HG02763 (cell line): ENCODE results near the gene CCT6A.
A peak's percentile ranks its signal among the peaks of the same experiment; 100 is the strongest.
"Not testable (repeated sequence)": the region's sequence is repeated elsewhere in the genome, so short reads cannot be mapped to it uniquely, and the experiment has no call there.

ENCODE experiments used
- ATAC-seq: cut with Tn5 transposase; IDR thresholded peaks from one replicate; pipeline ENCODE4 v1.9.1; 2021; ENCODE audit warnings: mild to moderate bottlenecking, moderate library complexity; ENCODE audit not compliant: unreplicated experiment

Gene CCT6A

DNA sequence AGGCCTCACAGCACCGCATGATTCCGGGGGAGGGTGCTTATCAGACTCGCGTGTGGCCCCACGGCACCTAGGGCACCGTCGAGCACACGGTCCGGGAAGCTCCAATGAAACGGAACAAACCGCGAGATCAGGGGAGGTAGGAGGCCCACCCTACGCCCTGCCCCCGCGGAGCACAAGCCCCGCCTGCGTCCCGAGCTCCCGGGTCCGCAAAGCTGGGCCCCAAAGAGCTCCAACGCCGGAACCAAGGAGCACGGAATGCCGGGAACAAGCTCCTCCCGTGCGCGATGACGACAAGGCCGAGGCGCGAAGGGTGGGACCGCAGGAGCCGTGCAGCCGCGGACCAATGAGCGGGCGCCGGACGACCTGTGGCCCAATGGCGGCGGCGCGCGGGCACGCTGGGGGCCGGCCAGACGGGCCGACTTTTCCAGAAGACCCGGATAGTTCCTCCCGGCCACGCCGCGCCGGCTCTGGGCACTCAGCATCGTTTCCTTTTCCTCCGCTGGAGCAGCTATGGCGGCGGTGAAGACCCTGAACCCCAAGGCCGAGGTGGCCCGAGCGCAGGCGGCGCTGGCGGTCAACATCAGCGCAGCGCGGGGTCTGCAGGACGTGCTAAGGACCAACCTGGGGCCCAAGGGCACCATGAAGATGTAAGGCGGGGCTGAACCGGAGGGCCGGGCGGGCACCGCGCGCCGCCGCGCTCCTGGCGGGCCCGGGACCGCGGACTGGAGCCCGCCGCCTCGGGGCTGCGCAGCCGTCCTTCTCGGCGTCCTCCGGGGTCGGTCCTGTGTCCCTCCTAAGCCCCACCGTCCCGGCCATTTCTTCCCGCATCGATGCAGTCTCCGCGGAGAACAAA, at the start of gene CCT6A, which contains the start of gene PSPH:
Gene CCT6A (plus strand): TSS at position 427 of the 853 bp plus-strand sequence. CDS start 84 bp downstream, at position 511.
Gene PSPH (minus strand): TSS at position 106 of the 853 bp plus-strand sequence. CDS start 30,232 bp downstream, outside the sequence.
- ATAC-seq: peak; percentile 96

DNA sequence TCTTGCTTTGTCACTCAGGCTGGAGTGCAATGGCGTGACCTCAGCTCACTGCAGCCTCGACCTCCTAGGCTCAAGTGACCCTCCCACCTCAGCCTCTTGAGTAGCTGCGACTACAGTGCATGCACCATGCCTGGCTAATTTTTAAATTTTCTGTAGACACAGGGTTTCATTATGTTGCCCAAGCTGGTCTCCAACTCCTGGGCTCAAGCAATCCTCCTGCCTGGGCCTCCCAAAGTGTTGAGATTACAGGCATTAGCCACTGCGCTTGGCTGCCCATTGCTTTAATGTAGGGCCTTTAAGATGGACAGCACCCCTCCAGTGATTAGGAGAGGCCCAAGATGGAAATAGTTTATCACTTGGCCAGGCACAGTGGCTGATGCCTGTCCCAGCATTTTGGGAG, 47.8 kb upstream of the CCT6A start:
- ATAC-seq: no peak

- ATAC-seq: no peak
These were observed 44.4 kb upstream of the CCT6A start for GRCh38 chr7:56007167-56007652.

- no peak for ATAC-seq
These were observed 43.7 kb upstream of the CCT6A start for GRCh38 chr7:56007891-56008290.

GRCh38 chr7:56009695-56010094, 41.9 kb upstream of the CCT6A start:
- no peak for ATAC-seq

GRCh38 chr7:56017015-56017414, 34.5 kb upstream of the CCT6A start:
- ATAC-seq: not testable (repeated sequence)

DNA sequence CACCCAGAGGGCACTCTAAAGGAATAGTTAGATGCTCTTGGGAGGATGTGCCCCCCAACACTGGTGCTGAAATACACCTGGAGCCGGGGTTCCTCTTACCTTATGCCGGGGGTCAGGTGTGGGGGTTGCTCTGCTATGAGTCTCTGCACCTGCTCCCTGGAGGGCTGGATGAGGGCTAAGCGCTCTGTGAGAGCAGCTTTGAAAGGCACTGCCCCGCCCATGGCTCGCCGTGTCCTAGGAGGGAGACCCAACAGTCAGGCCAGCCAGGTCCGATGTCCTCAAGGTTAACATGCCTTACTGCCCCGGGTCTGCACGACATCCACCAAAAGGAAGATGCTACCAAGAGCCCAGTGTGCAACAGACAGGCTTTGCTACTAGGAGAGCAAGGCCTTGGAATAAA, 32.1 kb upstream of the CCT6A start:
- no peak for ATAC-seq

DNA sequence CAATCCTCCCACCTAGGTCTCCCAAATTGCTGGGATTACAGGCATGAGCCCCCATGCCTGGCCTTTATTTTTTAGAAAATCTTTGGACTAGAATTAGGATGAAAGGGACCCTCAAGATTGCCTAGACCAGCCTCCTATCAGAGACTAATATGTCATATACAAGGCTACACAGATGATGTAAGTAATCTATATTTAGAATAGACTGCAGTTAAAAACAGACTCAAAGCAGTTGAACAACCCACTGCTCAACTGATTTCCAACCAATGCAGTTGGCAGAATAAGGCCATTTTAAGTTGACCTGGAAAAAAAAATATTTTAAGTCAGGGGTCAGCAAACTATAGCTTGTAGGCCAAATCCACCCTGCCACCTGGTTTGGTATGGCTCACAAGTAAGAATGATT, 28.1 kb upstream of the CCT6A start:
- ATAC-seq: no peak

DNA sequence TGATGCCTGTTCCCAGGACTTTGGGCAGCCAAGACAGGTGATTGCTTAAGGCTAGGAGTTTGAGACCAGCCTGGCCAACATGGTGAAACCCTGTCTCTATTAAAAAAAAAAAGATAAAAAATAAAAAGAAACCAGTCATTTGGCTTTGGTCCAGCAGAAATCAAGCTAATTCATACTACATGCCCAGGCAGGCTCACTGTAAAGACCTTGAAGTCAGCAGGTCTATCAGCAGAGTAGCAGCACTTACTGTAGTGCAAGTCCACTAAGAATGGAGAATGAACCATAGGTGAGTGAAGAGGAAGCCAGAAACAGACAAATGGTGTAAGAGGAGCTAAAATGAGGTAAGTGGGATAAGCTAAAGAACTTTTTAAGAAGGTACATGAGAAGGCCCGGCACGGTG, 25.0 kb upstream of the CCT6A start:
- ATAC-seq: no peak

DNA sequence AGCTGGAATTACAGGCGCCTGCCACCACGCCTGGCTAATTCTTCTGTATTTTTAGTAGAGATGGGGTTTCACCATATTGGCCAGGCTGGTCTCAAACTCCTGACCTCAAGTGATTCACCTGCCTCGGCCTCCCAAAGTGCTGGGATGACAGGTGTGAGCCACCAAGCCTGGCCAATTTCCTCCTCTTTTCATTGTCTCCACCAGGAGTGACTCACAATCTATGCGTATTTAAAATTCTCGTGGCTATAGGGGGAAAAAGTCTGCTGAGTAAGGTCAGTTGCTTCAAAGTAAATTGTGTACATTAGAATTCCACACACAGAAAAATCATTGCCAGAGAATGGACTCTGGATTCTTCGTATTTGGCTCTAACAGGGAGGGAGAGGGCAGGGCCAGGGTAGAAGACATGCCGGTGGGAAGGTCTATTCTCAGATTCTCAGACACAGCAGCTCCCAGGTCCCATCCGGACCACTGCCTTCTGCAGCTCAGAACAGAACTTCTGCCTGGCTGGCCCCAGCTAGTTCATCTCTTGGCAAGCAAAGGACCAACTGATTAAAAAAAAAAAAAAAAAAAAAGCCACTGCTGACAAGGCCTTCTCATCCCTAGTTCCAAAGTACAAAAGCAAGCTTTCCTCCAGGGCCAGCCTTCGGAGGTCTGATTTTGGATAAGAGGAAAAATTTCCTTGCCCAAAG, 22.5 kb upstream of the CCT6A start:
- ATAC-seq: no peak

GRCh38 chr7:56030340-56030739, 21.2 kb upstream of the CCT6A start:
- no peak for ATAC-seq

DNA sequence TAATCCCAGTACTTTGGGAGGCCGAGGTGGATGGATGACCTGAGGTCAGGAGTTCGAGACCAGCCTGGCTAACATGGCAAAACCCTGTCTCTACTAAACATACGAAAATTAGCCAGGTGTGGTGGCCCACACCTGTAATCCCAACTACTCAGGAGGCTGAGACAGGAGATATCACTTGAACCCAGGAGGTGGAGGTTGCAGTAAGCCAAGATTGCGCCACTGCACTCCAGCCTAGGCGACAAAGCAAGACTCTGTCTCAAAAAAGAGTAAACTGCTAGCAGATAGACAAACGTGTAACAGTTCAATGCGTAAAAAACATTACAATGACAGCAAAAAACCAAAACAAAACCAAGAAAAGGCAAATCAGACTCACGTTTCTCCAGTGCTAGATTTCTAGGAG, 20.0 kb upstream of the CCT6A start:
- not testable (repeated sequence) for ATAC-seq

DNA sequence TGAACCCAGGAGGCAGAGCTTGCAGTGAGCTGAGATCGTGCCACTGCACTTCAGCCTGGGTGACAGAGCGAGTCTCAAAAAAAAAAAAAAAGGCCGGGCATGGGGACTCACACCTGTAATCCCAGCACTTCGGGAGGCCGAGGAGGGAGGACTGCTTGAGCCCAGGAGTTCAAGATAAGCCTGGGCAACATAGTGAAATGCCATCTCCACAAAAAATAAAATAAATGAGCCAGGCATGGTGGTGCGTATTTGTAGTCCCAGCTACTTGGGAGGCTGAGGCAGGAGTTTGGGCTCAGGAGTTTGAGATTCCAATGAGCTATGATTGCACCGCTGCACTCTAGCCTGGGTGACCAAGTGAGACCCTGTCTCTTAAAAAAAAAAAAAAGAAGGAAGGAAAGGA, 19.0 kb upstream of the CCT6A start:
- not testable (repeated sequence) for ATAC-seq

DNA sequence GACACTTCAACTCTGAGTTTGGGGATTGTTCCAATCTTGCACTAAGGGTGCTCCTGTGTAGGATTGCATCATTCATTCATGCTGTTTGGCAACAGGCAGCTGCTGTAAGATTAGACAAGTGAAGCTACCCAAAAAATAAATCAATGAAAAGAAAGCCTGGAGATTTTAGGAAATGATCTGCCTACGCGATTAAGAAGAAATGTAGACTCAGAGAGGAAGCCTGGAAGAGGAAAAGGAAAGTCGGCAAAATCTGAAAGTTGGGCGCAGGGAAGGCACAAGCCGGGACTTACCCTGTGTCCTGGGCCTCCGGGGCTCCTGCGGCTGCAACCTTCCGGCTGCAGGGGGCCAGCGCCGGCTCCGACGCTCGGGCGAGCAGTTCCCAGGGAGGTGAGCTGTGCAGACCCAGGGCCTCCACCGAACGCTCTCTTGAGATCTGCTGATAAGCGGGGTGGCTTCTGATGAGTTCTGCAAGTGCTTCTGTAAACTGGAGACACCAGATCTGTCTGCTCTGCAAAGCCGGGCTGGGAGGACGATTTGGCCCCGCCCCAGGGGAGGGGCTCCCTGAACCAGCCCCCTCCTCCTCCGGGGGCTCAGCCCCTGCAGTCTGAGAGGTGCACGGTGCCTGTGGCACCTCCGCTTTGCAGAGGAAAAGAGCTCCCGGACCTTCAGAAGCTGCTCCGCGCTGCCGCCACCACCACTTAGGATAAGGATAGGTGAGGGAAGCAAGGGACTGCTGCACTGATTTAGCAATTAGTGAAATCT, 17.7 kb upstream of the CCT6A start:
- peak; percentile 97 for ATAC-seq

DNA sequence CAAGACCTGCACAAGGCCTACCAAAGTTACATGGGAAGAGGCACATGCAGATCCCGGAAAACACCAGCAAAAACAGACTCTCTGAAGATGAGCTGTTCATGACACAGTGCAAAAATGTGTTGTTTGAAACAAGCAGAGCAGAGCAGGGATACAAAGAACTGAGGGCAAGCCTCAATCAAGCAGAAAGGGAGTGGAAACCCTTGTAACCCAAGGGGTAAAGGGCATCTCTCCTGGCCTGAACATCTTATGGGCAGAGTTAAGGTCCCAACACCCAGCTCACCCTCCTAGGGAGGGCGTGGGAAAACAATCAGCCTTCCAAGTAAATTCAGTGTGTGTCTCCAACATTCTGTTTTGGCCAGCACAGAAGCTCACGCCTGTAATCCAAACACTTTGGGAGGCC, 10.8 kb upstream of the CCT6A start:
- ATAC-seq: no peak

DNA sequence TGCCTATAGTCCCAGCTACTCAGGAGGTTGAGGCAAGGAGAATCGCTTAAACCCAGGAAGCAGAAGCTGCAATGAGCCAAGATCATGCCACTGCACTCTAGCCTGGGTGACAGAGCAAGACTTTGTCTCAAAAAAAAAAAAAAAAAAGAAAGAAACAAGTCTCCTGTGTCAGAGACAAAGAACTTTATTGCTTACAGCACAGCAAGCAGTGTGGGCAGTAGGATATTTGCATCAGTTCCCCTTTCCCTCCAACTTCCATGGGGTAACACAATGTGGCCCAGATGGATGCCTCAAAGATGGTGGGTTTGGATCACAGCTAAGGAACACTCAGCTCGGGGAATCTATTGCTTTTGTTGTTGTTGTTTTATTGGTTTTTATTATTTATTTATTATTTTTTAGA, 5.8 kb upstream of the CCT6A start:
- ATAC-seq: not testable (repeated sequence)

- ATAC-seq: no peak
These were observed 4.7 kb upstream of the CCT6A start for GRCh38 chr7:56046721-56047445.

DNA sequence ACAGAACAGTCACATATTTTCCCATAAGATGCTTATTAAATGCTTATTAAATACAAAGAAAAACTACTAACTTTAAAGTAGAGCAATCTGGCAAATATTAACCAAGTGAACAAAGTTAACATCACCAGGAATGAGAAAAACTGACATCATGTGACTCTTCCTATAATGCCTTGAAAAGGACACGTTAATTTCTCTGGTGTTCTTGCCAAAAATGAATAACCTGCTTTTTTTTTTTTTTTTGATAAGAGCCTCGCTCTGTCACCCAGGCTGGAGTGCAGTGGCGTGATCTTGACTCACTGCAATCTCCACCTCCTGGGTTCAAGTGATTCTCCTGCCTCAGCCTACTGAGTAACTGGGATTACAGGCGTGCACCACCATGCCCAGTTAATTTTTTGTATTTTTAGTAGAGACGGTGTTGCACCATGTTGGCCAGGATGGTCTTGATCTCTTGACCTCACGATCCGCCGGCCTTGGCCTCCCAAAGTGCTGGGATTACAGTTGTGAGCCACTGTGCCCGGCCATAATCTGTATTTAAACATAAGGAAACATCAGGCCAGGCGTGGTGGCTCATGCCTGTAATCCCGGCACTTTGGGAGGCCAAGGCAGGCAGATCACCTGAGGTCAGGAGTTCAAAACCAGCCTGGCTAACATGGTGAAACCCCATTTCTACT, 4.0 kb upstream of the CCT6A start:
- ATAC-seq: not testable (repeated sequence)

DNA sequence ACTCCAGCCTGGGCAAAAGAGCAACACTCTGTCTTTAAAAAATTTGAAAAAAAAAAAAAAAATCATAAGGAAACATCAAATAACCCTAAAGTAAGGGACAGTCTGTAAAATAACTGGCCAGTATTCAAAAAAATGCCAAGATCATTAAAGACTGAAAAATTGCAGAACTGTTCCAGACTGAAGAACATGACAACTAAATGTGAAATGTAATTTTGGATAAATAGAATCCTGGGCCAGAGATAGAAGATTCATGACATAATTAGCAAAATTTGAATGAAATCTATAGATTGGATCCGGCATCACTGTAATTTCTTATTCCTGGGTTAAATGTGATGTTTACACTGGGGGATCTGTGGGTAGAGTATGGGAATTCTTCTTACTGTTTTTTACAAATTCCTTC, 3.3 kb upstream of the CCT6A start:
- no peak for ATAC-seq

DNA sequence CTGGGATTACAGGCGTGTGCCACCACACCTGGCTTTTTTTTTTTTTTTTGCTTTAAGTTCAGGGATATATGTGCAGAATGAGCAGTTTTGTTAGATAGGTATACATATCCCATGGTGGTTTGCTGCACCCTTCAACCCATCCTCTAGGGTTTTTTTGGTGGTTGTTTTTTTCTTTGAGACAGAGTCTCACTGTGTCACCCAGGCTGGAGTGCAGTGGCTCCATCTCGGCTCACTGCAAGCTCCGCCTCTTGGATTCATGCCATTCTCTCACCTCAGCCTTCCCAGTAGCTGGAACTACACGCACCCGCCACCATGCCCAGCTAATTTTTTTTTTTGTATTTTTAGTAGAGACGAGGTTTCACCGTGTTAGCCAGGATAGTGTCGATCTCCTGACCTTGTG, 2.8 kb upstream of the CCT6A start:
- not testable (repeated sequence) for ATAC-seq
